ELF-1 (cell line): Measurements from ENCODE around the gene PCK1.

Experiments used
- DNase-seq: peaks from one replicate; pipeline ENCODE4 v3.0.0-alpha.2; 2016; ENCODE audit warnings: low read depth, low spot score

The PCK1 gene

DNA sequence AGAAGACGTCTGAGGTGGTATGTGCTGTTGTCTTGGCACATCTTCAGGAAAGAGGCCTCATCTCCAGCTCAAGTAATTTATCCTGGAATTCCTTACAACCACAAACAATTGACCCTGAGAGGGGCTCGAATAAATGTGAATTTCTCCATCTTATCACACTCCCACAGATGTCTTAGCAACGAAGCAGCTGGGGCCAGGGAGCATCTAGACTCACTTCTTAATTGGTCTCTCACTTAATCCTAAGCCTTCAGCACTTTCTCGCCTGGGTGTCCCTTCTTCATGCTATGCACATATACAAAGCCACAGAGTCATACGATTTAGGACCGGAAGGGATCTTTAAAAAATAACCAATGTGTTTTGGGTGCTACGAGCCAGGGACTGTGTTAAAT lies 27.1 kb downstream of the PCK1 start:
- DNase-seq, result no peak

DNA sequence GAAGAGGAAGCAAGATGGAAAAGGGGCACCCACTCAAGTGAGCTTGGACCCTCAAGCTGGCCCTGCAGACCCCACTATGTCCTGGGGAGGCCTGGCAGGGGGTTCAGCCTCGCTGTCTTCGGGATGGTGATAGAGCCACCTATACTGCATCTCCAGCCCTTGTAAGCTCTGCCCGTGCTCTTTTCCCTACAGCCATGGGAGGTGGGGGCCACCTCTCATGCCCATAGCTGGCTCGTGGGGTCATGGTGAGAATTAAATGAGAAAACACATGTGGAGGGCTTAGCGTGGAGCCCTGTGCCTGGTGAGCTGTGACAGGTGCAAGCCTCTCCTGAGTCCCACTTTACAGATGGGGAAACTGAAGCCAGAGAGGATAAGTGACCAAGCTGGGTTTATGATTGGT lies 27.7 kb downstream of the PCK1 start:
- no peak for DNase-seq

DNA sequence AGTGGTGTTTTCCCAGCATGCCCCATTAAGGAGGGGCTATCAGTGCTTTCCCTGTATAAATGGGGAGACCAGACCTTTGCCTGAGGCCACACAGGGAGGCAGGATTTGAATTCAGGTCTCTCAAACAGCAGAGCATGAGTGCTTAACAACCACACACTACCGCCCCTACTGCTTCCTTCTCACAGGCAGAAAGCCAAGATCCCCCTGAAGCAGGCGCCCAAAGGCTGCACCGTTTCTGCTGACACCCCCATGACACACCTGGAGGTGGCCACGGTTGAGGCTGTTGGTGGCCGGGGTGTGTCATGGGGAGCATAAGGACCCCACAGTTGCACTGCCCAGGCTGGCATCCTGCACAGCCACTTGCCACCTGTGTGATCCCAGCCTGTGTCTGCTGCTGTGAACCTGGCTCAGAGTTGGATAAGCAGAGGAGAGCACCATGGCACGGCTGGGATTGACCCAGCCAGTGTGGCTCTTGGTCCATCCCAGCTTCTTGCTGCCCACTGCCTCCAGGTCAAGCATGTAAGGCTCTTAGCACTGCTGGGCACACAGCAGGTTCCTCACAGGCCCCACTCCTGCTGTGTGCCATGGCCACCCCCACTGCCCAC lies 28.3 kb downstream of the PCK1 start:
- DNase-seq, result no peak

DNA sequence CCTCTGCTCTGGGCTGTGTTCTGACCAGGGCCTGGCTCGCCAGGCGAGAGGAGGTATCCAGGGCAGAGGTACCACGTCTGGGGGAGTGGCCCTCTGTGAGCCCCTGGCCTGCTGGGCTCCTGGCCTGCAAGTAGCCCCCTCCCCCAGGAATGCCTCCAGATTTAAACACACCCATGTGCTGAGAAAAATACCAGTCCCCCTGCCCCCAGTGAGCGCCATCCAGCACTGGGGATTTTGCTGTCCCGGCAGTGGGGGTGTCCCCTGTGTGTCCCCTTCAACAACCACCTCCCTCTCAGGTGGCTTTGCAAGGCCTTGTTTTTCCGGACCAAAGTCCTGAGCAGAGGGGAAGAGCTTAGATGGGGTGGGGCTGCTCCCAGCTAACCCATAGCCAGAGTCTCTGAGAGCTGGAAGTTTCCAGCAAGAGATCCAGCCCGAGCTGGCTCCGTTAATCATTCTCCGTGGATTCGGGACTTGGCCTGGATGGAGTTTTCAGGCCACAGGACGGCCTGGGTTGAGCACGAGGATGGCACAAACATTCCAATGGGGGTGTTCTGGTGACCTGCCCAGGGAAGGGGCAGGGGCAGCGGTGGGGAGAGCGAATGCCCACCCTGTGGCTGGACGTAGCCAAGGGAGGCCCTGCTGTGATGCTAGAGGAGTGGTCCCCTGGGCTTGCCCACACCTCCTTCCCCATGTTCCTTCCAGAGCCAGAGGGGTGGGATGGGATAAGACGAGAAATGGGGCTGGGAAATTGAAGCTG lies 29.0 kb downstream of the PCK1 start:
- DNase-seq, result peak; percentile 42

- no peak for DNase-seq
Observed at GRCh38 chr20:57590485-57591288, 29.8 kb downstream of the PCK1 start.

GRCh38 chr20:57591289-57592229 lies 30.6 kb downstream of the PCK1 start:
- no peak for DNase-seq

GRCh38 chr20:57592263-57593092 lies 31.6 kb downstream of the PCK1 start:
- DNase-seq, result no peak

DNA sequence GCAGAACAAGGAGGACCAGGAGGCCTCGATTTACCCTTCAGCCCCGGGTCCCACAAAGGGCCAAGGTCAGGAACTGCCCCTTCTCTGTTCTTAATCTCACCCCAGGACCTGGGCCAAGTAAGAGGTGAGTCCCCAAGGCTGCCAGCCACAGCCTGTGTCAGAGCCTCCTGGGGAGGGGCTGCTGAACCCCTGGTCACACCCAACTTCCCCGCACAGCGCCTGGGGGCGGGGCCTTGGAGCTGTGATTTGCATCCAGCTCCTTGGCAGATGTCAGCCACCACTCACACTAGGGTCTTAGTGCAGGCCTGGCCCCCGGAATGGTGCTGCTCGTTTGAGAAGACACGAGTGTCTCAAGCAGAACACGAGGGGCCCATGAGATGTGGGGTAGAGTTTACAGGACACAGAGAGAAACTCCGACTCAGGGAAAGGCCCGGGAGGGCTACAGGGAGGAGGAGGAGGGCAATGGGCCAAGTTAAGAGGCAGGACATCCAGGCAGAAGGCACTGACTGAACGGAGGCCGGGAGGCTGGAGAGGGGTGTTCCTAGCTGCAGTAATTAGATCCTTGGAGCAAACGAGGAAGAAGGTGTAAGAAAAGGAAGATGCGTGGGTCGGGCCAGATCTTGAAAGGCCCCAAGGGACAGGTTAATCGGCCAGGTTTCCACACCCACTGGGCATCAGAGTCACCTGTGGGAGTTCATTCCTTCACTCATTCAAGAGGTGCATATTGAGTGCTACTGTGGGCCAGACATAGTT lies 32.4 kb downstream of the PCK1 start:
- no peak for DNase-seq

DNA sequence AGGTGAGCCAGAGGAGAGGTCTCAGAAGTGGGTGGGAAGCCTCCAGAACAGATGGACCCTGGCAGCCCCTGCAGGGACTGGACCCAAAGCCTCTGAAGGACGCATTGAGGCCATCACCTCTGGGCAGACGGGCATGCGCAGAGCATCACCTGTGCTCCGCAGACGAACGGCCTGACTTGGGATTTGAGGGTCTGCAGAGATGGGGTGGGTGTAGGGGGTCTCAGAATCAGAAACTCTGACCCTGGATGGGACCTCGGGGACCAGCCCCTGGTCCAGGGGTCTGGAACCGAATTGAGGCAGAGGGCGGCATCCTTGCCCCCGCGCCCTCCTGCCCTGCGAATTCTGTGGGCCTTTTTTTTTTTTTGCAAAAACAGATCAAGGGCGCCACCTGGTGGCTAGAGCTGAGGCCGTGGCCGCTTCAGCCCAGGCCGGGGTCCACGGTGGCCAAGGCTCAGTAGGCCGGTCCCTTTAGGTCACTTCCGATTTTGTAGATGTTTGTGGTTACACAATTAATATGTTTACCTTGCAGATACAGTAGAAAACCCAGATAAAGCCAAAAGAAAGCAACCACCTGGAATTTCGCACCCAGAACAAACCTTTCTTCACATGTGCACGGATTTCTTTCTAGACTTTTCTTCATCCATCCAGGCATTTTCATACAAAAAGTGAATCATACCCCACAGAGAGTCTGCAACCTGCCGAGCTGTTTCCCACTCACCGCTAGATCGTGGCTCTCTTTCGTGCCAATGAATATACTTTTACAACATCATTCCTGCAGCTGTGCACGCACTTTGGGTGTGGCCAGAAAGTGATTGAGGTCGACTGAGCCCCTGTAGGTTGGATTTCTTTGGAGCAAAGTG lies 33.4 kb downstream of the PCK1 start:
- DNase-seq, result peak; percentile 89

GRCh38 chr20:57595041-57596030 lies 34.4 kb downstream of the PCK1 start:
- no peak for DNase-seq

GRCh38 chr20:57596358-57596757 lies 35.4 kb downstream of the PCK1 start:
- no peak for DNase-seq

DNA sequence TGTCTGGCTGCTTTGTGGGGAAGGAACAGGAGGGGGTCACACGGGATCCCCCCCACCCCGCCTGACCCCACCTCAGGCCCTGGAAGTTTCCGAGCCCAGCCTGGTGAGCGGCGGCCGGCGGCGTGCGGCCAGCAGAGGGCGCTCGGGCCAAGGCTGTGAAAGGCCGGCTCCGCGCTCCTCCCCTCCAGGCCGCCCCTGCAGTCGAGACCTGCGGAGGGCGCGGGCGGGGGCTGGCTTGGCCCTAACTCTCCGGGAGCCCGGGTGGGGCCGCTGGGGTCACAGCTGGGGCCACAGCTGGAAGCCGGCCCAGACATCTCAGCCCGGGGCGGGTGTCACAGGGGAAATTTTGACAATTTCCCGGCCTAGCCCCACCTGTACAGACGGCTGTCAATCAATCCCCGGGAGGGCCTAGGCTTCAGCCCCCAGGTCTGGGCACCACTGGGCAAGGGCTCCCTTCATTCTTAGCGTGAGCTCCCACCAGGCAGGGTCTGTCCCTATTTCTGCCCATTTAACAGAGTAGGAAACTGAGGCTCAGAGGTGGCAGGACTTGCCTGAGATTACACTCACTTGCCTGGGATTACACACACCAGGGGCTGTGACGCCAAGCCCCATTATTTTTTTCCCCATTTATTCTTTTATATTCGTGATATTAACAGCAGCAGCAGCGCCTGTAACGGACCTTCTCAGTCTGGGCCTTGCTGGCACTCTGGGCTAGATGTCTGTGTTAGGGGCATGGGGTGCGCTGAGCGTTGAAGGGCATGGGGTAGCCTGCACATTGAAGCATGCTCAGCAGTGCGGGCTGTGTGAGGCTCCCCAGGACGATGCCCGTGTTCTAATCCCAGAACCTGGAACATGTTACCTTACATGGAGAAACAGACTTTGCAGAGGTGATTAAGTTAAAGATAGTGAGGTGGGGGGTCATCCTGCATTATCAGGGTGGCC lies 36.4 kb downstream of the PCK1 start:
- DNase-seq, result peak; percentile 83

- peak; percentile 60 for DNase-seq
Observed at GRCh38 chr20:57598060-57598459, 37.1 kb downstream of the PCK1 start.

DNA sequence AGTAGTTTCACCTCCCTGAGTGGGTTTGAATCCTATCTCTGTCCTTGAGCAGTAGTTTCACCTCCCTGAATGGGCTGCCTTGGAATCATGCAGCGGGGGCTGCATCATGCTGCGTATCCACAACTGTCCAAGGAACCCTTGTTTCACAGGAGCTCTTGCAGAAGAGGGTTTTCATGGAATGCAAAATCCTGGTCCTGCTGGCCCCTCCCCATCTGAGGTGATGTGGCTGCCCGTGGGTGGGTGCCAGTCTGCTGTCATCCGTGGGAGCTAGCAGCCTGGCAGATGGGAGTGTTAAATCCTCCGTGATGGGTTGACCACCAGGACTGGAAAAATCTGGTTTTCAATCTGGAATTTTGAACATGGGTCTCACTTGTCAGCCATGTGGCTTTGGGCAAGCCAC lies 37.6 kb downstream of the PCK1 start:
- no peak for DNase-seq

DNA sequence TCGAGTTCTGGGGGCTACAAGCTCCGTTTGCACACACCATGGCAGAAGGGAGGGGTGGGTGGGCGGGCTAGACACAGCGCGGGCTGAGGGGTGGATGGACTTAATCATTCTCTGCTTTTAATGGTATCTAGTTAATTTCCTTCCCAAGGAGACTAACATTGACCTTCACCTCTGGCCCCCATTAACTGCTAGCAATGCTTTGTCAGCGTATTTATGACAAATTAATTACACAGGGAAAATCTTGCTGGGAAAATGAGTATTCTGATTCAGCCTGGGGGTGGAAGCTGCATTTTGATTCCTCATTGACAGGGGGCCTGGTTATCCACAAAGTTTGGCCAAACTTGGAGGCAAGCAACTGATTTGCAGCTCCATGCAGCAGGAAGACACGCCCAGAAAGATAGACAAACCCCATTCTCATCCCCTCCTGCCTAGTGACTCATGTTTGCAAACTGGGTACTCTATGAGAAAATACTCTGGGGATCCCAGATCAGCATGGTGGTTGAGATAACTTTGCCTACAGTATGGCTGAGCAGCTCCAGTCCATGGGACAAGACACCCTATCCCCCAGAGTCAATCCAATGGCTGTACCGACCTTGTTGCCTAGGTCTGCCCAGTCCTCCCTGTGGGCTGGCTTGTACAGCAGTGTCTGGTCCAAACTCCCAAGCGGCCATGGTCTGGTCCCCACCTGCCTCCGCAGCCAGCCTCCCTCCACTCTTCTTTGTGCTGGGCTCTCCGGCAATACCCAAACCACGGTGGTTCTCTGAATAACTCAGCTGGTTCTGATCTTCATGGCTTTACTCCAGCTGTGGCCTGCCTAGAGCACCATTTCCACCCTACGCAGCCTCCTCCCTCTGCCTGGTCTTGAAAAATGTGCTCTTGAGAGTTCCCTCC lies 39.7 kb downstream of the PCK1 start:
- DNase-seq, result no peak

DNA sequence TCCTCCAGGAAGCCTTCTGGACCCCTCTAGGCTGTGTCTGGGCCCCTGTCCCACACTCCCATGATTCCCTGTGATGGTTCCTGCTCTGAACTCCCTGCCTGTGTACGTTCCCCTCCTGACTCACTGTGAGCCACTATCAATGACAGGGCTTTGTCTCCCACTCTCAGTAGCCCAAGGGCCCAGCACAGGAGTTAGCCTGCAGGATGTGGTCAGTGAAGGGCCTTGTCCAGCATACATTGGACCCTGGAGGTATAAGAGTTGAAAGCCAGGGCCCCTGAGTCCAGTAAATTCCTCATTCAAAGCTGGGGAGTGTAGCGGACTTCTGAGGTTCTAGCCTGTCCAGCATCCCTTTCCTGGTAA lies 40.3 kb downstream of the PCK1 start:
- no peak for DNase-seq
